Activated CD8-positive, alpha-beta memory T cell treated with anti-CD3 and anti-CD28 coated beads for 4 hours (primary cell): ENCODE measurements around the gene PCSK5.
"Not testable (repeated sequence)": the region's sequence is repeated elsewhere in the genome, so short reads cannot be mapped to it uniquely, and the experiment has no call there.

Source experiments
- DNase-seq, 2 donors: peaks; one replicate each; pipeline ENCODE4 v3.0.0-alpha.2; 2020; ENCODE audit warnings: low read depth in 2 of 2

The PCSK5 gene

GRCh38 chr9:75962662-75963036 lies 72.2 kb downstream of the PCSK5 start:
- DNase-seq = no peak

GRCh38 chr9:75963321-75963720 lies 72.8 kb downstream of the PCSK5 start:
- DNase-seq = not testable (repeated sequence)

DNA sequence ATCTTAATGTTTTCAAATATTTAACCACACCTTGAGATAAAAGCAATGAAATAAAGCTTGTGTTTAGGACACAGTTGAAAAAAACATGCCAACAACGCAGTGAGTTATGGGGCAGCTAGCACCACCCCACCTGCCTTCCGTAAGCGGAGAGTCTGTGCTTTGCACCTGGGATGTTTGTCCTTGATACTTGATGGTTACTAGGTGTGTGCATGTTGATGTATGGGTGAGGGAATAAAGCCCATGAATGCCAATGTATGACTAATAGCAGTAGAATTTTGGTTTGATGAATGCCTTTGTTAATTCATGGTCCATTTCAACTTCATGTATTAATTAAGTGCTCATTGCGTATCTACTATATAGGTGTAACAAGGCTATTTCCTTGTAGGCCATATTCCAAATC lies 74.0 kb downstream of the PCSK5 start:
- DNase-seq = no peak

DNA sequence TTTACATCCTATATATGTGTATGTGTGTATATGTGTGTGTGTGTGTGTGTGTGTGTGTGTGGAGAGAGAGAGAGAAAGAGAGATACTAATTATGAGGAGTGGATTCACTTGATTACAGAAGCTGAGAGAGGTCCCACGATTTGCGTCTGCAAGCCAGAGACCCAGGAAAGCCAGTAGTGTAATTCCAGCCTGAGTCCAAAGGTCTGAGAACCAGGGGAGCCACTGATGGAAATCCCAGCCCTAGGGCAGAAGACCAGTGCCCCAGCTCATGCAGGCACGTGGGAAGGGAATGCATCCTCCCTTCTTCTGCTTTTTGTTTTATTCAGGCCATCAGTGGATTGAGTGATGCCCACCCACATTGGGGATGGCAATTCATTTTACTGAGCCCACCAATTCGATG lies 74.8 kb downstream of the PCSK5 start:
- no peak for DNase-seq

DNA sequence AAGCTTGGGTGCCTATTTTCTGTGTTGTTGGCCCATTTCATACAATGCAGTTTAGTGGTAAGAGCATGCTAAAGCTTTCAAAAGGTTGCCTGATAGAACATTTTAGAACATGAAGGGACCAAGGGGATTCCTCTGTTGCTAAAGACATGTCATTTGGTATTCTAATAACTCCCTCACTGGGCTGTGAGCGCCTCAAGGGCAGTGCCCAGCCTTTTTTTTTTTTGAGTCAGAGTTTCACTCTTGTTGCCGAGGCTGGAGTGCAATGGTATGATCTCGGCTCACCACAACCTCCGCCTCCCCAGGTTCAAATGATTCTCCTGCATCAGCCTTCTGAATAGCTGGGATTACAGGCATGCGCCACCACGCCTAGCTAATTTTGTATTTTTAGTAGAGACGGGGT lies 77.1 kb downstream of the PCSK5 start:
- no peak for DNase-seq

- DNase-seq = no peak
These were observed 83.7 kb downstream of the PCSK5 start for GRCh38 chr9:75974016-75974766.

- DNase-seq = no peak
These were observed 84.6 kb downstream of the PCSK5 start for GRCh38 chr9:75975071-75975470.

GRCh38 chr9:75976549-75976948 lies 86.1 kb downstream of the PCSK5 start:
- DNase-seq = no peak

DNA sequence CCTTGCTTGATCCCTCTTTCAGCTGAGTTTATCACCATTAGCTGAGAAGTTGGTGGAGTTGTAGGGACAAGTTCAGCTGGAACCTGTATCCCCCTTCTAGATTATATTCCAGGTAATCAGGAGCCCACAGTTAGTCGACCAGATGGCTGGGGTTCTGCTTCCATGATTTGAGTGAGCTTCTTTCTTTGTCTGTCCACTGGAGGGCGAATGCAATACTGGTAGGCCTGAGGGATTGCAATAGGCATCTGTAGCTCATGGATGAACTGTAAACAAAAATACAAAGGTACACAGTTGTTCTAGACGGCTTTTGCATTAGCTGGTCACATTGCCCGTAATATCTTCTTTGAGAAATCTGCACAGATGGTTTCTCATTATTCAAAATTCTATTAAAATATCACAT lies 88.9 kb downstream of the PCSK5 start:
- DNase-seq = no peak

DNA sequence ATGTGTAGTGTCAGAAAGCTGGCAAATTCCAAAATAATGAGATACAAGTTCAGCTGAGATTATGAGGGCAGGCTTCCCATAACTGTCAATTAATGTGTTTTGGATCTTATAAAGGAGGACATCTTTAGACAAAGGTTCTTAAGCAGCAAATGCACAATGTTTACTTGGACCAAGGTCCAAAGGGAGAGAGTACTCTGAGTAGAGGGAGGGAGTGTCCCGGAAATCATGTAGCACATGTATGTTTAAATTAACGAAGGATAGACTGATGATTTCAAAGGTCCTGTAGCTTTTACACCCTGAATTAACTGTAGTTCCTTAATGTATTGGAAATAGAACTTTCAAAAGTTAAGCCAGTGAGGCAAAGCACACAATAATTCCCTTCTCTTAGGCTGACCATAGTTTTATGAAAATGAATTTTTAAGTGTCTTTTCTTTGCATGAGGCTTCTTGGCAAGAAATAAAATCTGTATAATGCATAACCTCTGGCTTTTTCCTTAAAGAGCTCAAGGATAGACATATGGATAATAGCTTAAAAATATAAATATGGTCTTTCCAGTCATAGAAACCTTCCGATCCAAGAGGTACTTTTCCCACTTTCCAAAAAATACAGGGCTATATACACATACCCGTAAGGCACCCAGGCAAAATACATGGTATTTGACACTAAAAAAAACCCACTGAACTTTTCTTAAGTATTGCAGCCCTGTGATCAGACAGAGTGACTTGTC lies 93.0 kb downstream of the PCSK5 start:
- DNase-seq = no peak

DNA sequence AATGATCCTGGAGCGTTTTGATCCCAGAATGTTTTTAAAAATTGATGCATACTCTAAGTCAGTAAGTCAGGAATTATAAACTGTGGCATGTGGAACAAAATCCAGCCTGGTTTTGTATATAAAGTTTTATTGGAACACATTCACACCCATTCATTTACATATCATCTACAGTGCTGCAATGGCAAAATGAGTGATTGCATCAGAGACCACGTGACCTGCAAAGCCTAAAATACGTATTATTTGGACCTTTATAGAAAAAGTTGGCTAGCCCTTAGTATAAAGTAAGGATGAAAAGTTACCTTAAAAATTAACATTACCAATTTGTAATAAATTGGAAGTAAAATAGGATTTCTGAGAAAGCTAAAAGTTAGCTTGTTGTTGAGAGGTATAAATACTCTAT lies 95.0 kb downstream of the PCSK5 start:
- no peak for DNase-seq

- no peak for DNase-seq
These were observed 98.2 kb downstream of the PCSK5 start for GRCh38 chr9:75988663-75989062.

DNA sequence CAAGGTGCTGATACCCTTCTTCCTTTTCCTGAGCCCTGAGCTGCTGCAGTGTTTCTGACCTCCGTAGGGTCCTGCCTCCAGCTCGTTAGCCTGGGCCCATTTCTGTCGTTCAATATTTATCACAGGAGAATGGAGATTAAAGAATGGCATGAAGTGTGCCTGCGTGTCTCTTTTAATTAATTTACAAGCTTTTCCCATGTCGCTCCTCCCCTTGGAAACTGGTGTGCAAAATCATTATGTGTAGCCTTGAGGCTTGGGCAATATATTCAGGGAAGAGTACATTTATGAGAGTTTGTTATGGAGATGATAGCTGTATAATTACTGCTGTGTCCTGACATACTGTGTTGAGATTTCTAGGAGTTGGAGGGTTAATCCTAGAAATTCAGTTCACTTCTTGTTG lies 99.7 kb downstream of the PCSK5 start:
- DNase-seq = no peak

DNA sequence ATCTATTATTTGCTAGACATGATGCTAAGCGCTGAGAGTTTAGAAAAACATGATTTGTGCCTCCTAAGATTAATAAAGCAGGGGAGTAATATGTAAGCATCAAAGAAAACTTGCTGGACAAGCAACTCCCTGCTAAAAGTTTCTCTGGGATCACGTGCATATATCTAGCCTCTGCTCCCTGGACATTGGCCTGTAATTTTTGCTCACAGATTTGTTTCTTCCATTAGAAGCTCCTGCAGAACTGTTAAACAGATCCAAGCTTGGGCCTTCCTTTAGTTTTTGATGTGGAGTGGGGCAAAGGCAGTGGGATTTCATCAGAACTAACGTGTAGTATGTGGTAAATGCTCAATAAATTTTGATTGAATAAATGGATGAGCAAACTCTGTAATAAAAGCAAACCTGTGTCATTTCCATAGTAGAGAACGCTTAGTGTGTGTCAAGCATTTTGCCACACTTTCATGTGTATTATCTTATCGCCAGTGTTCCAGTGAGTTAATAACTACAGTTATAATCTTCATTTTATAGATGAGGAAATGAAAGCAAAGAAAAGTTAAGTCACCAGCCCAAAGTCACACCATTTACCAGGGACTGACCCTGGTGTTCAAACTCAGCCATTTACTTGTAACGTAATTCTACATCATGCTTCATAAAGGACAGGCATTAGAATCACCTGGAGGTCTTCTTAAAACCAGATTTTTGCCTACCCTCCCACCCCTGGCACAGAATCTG lies 100.3 kb downstream of the PCSK5 start:
- no peak for DNase-seq

DNA sequence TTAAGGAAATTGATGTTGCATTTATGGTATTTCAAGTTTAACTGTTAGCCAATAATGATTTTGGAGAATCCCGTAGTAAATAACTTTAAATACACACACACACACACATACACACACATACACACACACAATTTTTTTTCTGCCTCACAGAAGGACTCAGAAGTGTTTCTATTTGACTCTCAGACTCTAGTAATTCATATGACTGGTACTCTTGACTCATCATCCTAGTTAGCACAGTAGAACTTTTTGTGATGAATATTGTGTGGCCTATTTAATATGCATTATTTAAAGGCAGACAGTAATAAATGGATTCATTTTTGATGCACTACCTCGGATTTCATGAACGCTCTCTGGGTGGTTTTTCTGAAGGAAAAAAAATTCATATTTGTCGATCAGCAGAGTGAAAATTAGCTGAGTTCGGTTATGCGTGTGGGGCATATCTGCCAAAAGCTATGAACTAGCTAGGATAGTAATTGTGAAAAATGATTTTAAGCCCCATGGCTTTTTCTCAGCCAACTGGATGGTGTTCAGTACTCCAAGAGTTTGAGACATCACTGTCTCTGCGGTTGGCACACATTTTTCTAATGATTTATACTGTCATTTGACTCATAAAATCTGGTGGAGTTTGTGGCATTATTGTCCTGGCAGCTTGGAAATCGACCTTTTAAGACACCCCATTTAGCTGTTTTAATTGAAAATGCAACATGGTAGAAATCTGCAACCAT lies 102.2 kb downstream of the PCSK5 start:
- no peak for DNase-seq

- DNase-seq = no peak
These were observed 103.0 kb downstream of the PCSK5 start for GRCh38 chr9:75993434-75993833.

DNA sequence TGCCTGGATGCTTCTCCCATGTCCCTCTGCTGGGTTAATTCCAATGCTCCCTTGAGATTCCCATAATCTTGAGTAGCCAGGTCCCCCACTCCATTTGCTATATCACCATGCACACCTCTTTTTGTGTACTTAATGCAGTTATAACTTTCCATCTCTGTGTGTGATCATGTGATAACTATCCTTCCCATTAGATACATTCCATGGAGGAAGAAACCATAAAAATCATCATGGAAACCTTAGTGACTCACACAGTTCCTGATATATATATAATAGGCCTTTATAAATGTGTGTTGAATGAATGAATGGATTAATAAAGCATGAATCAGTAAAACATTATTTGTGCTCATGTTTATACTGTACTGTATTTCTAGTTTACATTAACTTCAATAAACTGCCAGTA lies 104.6 kb downstream of the PCSK5 start:
- DNase-seq = no peak

DNA sequence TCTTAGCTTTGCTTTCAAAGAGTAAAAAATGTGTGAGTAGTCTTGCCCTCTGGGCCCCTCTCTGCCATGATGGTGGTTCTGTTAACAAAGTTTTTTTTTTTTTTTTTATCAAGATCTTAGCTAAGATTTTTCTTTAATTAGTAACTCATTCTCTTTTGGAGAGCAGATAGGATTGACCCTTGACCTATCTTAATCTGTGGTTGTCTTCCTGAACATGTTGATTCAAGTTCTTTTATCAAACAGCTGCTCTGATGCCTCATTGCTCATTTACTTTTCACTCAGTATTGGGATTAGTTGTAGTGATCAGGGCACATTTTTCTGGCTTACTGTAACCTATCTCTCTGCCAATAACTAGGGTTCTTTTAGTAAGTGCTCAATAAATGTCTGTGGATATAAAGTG lies 106.3 kb downstream of the PCSK5 start:
- DNase-seq = no peak

DNA sequence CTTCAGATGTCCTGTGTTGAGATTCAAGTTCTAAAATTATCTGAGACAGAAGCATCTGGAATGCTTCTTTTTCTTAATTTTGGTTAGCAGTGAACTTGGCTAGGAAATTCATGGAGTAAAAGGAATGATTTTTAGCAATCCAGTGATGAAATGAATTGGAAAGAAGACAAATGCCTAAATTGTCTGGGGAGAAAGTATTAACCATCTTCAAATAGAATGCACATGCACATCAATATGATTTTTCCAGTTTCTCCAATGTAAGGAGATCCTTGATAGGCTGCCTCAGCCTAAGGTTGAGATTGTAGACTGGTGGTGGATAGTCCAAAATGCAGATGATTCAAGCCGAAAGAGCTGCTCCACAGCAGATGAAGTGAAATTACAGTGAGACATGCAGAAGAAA lies 106.7 kb downstream of the PCSK5 start:
- DNase-seq = no peak

- DNase-seq = no peak
These were observed 107.8 kb downstream of the PCSK5 start for GRCh38 chr9:75998096-75998780.

- DNase-seq = no peak
These were observed 111.0 kb downstream of the PCSK5 start for GRCh38 chr9:76001459-76001858.

DNA sequence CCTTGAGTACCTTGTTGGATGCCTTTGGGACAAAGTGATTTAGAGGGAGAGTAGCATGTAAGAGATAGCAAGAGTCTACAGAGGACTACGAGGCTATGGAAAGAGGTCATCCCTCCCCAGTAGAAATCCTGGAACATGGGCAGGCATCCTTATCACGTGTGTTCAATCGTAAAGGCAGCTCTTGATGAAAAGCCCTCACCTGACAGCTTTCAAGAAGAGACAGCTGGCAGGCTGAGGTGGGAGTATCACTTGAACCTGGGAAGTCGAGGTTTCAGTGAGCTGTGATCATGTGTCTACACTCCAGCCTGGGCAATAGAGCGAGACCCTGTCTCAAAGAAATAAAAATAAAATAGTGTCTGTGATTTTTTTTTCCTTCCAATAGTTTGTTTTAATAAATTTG lies 112.6 kb downstream of the PCSK5 start:
- no peak for DNase-seq
